GM19395 (cell line): ENCODE measurements around the gene CDYL.

ENCODE experiments used
- ATAC-seq: cut with Tn5 transposase; IDR thresholded peaks from one replicate; pipeline ENCODE4 v1.9.1; 2021; ENCODE audit warnings: mild to moderate bottlenecking, moderate library complexity; ENCODE audit not compliant: unreplicated experiment

CDYL gene, protein sequence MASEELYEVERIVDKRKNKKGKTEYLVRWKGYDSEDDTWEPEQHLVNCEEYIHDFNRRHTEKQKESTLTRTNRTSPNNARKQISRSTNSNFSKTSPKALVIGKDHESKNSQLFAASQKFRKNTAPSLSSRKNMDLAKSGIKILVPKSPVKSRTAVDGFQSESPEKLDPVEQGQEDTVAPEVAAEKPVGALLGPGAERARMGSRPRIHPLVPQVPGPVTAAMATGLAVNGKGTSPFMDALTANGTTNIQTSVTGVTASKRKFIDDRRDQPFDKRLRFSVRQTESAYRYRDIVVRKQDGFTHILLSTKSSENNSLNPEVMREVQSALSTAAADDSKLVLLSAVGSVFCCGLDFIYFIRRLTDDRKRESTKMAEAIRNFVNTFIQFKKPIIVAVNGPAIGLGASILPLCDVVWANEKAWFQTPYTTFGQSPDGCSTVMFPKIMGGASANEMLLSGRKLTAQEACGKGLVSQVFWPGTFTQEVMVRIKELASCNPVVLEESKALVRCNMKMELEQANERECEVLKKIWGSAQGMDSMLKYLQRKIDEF

DNA sequence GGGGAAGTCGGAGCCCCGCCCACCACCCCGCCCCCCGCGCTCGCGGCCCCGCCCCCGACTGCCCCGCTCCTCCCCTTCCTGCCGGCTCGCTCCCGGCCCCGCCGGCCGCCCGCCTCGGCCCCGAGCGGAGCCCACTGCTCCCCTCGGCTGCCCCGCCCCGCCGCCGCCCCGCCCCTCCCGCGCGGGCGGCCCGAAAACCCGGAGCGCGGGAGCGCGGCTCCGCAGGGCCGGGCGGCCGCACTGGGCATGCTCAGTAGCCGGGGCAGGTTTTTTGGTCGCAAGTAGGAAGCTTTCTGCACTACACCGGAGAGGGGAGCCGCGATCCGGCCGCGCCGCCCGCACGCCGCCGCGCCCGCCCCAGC, at the start of gene CDYL:
CDYL (plus strand) TSS at position 274 of the 362 bp plus-strand sequence. CDS start 380 bp downstream, outside the sequence.
- ATAC-seq, result peak; percentile 62

DNA sequence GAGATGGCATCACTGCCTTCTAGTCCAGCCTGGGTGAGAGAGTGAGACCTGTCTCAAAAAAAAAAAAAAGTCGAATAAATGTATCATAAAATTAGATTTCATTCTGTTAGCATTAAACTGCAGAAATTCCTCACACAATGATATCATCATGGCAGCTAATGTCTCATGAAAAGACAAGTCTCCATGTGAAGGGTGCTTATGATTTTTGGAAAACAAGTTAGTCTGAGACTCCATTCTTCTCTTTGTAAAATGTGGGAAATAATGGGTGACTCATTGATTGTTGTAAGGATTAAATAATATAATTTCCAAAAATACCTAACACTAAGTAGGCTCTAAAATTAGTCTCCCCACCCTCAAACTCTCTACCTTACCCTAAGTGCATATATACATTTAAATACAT, 49.6 kb upstream of the CDYL start:
- ATAC-seq, result no peak

DNA sequence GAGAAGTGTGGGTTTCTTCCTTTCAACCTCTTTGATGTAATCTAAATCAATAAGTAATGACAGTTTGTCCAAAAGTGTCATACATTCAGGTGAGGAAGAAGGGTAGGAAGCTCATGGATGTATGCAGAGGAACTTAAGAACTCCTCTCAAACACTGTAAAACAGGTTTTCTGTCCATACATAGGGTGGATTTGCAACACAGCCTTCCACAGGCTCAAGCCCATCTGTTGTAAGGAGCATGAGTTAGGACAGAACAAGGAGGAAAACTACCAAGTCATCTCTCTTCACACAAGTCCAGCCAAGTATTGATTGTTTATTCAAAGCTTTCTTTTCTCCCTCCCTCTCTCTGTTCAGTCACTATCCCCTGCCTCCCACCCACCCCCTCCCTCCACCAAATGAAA, 49.0 kb upstream of the CDYL start:
- no peak for ATAC-seq

DNA sequence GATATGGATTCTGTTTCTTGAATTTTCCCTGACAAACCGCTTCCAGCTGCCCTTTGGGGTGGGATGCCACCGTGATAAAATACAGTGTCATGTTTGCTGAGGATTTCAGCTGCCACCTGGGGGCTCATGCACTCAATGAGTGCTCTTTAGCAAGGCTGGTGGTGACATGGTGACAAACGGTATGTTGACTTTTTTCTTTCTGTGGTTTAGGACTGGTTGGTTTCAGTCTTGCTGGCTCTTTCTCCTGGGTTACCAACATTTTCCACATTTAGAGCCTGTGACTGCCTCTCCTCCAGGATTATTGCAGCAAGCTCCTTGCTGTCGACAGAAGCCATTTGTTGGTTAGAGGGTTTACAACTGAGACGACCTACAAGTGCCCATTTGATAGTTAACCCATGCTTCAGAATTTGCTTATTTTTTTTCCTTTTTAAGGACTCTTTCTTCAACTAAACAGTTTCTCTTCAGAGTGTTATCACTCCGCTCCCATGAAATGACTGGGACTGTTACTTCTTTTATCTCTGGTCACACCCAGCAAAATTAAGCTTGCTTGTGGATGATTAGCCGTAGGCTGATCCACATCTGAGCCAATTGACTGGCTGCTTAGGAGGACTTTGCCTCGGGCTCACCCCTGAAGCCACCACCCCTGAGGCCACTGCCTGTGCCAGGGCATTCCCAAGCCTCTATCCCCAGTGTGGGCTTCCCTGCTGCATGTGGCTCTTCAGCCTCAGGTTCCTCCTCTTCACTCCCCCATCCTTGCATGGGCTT, 48.4 kb upstream of the CDYL start:
- ATAC-seq, result peak; percentile 69

DNA sequence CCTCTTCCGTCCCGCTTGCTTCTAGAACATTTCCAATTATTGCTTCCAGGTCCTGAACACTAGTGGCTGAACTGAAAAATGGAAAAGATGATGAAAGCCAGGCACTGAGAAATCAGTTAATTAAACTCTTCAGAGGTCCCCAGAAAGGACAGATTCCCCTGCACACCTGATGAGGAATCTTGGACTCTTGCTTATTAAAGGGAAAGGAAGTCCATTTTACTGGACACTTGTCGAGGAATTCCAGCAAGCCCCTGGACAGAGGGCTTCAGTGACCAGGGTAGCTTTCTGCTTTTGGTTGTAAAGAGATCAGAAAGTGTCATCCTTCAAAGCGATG, 47.8 kb upstream of the CDYL start:
- no peak for ATAC-seq

DNA sequence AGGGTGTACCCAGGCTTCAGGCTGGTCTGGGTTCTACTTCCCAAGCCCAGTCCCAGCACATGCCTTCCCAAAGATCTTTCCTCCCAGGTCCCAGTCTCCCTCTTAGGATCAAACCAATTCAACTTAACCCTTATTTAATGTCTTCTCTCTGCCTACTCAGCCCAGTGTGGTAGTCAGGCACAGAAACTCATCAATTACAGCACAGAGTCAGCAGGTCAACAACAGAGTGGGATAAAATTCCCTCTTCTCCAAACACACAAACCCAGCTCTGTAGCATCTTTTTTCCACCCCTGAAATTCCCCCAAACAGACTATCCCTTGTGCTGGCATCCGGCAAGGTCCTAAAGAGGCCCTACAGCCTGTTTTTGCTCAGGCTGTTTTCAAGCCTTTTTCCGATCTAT, 47.3 kb upstream of the CDYL start:
- ATAC-seq, result no peak

DNA sequence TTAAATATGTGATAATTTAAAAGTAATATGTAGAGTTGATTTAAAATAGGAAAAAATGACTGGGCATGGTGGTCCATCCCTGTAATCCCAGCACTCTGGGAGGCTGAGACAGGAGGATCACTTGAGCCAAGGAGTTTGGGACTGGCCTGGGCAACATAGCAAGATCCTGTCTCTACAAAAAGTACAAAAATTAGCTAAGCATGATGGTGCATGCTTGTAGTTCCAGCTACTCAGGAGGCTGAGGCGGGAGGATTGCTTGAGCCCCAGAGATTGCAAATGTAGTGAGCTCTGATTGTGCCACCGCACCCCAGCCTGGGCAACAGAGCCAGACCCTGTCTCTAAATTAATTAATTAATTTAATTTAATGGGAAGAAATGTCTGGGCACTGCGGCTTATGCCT, 44.2 kb upstream of the CDYL start:
- no peak for ATAC-seq

DNA sequence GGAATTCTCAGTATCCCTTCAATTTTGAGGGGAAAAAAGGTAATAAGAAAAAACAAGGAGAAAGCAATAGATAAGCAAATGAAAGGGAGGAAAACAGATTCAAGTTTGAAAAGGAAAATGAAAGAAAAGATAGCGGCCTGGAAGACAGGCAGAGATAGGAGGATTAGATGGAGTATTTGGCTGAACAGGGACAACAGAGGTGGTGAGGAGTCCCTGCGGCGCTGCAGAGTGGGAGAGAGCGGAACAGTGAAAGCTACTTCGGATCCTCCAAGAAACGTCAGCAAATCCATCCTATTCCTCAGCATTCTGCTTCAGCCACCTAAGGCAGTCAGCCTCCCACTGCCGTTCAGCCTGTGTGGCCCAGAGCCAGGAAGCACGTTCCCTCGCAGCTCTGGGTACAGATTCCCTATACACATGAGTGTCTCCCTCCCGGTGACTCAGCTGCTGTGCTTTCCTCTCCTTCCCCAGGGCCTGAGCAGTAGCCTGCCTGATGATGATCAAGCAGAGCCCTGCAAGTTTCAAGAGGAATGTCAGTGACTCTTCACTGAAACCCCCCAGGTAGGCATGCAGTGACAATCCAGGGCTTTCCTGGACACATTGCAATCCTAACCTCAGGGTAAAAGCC, 43.4 kb upstream of the CDYL start:
- ATAC-seq, result no peak

DNA sequence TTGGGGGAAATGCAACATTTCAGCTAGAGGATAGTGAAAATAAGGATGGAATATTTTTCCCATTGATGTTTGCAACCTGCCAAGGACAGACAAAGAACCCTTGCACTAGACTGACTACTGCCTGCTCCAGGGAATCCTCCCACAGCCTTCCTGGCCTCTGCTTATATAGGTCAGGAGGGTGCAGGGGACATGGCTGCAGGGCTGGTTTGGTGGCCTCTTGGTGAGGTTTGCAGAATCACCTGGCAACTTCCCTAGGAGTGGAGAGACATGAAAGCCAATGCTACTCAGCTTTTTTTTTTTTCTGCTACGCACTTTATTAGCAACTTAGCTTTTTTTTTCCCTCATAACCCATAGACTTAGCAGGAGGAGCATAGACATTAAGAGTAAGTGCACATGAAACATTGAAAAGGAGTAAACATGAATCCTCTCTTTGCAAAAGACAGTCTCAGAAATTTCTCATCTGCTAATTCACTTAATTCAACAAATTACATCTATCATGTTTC, 39.8 kb upstream of the CDYL start:
- ATAC-seq, result no peak

DNA sequence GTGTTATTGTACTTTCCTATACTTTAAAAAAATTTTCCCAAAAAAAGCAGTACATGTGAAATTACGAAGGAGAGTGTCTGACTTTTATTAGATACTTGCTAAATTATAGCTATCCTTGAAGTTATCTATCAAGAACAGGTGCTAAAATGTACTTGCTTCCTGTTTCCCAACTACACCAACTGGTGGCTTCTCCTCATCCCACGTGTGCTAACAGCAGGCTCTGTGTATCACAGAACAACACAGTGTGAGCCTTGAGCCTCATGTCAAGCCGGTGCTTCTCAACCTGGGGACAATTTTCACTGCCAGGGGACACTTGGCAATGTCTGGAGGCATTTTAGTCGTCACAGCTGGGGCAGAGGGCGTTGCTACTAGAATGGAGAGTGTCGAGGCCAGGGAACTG, 36.2 kb upstream of the CDYL start:
- ATAC-seq, result no peak

DNA sequence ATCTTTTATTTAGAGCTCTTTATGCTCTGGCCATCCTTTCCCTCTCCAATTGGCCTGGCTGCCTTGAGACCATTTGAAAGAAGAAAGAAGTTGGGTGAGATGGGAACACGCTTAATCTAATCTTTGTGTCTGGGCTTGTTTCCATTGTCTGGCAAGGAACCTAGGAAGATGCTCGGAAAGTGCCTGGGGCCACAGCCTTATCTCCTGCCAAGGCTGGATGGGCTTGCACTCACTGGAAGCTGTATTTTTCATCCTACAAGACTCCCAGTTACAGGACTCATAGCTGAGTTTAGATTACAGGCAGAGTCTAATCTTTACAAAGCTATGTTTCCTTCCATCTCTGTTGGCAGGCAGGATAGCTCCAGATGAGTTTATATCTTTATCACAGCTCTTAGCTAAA, 33.1 kb upstream of the CDYL start:
- no peak for ATAC-seq

DNA sequence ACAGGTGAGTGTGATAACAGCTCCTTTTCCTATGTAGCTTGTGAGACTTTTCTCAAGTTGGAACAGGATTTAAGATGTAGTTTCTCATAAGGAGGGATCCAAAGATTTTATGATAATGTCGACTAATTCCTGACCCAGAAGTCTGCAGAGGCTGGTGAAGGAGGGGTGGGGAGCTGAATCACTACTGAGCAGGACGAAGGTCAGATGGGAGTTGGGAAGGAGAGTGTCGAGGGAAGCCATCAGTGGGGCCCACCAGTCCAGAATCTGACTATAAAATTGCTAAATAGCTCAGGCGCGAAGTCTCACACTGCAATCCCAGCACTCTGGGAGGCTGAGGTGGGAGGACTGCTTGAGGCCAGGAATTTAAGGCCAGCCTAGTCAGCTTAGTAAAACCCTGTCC, 32.3 kb upstream of the CDYL start:
- ATAC-seq, result no peak

DNA sequence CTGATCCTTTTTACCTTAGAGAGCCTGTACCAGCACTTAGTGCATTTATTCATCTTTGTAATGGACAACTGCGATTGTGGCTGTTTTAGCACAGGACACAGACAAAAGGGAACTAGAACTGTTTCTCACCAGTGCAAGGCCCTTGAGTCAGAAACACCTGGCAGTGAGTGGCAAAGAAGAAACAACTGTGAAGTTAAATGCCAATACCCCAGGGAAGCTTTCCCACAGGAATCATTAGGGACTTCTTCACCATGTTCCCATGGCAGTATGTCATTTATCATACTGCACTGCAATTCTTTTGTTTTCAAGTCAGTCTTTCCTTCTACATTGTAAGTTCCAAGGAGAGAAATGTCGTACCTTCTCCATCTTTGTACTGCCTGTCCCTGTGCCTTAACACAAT, 28.6 kb upstream of the CDYL start:
- ATAC-seq, result no peak

DNA sequence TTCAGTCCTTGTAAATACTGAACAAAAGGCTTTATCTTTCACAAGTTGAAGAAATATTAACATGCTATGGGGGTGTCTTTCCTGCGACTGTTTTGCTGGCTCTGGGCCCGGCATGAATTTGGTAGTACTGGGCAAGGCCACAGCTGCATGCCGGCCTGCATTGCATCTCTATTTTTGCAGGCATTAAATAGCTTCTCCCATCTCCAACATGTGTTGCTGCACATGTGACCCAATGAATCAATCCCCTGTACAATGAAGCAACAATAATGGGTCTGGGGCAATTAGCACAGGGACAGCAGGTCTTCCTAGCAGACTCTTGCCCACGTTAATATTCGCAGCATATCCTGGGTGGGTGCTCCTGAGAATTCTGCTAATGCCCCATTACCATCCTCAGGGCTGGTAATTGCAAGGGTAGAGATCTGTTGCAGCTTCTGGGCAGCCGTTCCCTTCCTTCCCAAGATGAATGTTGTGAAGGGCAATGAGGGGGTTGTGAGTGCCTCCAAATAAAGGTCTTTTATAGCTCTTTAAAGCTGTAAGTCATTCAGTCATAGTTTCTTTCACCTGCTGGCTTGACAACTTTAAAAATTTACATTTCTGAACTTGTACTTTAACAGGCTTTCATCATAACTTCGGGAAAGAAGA, 24.3 kb upstream of the CDYL start:
- ATAC-seq, result no peak

DNA sequence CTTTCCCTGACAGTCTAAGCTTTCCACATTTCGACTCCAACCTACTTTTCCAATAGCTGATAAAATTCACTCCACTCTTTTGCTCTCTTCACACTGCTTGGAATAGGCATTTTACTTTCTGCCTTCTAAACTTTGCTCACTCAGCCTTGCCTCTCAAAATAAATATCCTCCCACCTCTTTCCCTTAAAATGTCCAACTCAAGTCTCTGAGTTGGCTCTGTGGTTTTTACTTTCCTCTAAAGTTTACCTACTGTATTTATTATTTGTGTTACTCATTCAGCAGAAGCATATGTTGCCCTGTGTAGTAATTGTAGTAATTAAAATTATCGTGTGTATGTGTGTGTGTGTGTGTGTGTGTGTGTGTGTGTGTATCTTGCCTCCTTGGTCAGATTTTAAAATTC, 20.0 kb upstream of the CDYL start:
- no peak for ATAC-seq

DNA sequence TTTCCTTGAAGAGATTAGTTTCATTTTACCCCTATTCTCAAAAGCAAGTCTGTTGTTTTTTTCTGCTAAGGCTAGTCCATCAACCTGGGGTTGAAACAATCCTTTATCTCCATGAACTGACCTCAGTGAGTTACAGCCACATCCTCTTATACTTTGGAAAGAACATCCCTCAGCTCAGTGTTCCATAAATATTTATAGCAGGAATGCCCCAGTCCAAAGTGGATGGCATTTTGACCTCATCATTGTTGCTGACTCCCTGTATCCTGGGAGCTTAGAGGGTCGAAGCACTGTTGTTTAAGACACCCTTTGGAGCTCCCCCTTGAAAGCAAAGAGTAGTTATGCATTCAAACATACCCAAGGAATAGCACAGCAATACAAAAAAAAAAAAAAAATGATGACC, 16.2 kb upstream of the CDYL start:
- no peak for ATAC-seq

DNA sequence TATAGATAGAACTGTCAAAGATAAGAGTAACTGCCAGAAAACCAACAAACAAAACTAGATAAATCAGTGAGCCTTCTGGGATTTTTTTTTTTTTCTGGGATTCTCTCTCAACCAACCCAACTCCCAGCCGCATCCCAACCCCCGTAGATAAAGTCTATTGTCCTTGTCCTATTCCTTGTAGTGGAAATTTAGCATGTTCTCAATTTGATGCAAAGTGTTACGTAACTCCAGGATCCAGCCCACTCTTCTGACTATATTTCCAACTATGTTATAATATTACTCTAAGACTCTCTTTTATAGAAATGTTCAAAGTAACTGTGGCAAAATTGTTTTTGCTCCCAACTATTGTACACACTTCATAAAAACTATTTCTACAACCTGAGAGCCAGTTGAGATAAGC, 15.4 kb upstream of the CDYL start:
- ATAC-seq, result no peak

DNA sequence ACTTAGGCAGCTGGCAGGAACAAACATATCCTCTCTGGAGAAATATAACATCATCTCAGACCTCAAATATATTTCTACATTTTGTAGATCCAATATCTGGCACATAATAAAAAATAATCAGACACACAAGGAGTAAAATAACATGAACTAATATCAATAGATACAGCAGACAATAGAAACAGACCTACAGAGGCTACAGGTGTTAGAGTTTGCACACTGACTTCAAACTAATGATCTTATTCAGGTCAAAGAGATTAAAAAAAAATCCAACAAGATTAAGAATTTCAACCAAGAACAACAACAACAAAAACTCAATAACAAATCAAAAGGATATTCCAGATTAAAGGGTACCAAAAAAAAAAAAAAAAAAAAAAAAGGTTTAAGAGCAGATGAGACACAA, 13.9 kb upstream of the CDYL start:
- no peak for ATAC-seq

DNA sequence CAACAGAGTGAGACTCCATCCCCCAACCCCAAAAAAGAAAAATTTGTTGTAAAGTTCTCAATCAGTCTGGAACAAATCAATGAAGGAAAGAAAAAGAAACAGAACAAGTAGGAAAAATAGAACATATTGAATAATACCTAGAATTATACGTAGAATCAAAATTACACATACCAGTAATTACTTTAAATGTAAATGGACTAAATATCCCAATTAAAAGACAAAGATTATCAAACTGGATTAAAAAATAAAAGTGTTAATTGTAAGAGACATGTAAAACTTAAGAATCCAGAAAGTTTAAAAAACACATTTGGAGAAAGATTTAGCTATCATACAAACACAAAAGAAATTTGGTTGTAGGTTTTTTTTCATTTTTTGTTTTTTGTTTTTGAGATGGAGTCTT, 12.3 kb upstream of the CDYL start:
- no peak for ATAC-seq

DNA sequence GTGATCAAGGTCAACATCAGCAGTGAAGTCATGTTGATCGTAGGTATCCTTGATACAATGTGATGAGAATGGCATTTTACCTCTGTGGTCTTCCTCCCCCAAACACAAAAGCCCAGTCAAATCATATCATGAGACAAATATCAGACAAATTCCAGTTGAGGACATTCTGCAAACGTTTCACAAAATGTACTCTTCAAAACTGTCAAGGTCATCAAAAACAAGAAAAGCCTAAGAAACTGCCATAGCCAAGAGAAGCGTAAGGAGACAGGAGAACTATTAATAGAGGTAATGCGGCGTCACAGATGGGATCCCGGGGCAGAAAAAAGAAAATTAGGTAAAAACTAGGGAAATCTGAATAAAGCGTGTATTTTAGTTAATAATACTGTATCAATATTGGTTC, 7.4 kb upstream of the CDYL start:
- ATAC-seq, result no peak

DNA sequence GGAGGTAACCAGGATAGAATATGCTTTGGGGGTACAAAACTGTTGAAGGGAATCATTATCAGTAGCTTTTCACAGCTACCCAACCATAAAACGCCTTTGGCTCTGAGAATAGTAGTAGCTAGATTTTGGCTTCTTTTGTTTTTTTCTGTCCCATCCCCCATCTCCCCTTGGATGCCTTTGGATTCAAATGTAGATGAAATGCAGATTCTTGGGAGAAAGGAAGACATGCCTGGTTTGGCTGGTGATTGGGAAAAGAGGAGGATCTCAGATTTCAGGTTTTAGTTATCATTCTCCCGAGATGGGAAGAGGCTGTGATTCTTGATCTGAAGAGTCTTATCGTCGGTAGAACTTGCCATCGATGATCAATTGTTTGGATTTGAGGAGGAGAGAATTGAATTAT, 3.5 kb upstream of the CDYL start:
- ATAC-seq, result no peak
